Osteocyte (in vitro differentiated cells): ENCODE measurements around the gene ROGDI. TPM values are rescaled to one million over a fixed set of nuclear protein-coding genes. Genes with fewer than 3 reads are reported as not detected.

Experiments
- DNase-seq: peaks from one replicate; pipeline ENCODE4 v3.0.0; 2021; ENCODE audit warnings: mixed read lengths; ENCODE audit not compliant: unreplicated experiment; ENCODE audit errors: extremely low spot score
- H3K27ac Mint-ChIP-seq: one replicate; pipeline ENCODE4 v1.8.0; 2021; ENCODE audit warnings: mild to moderate bottlenecking, mixed read lengths; ENCODE audit not compliant: unreplicated experiment
- H3K27me3 Mint-ChIP-seq: one replicate; pipeline ENCODE4 v1.8.0; 2021; ENCODE audit warnings: mixed read lengths; ENCODE audit not compliant: unreplicated experiment
- H3K36me3 Mint-ChIP-seq: one replicate; pipeline ENCODE4 v1.8.0; 2021; ENCODE audit warnings: mixed read lengths; ENCODE audit not compliant: unreplicated experiment
- H3K4me1 Mint-ChIP-seq: one replicate; pipeline ENCODE4 v1.8.0; 2021; ENCODE audit warnings: mixed read lengths; ENCODE audit not compliant: unreplicated experiment
- H3K4me3 Mint-ChIP-seq: one replicate; pipeline ENCODE4 v1.8.0; 2021; ENCODE audit warnings: mild to moderate bottlenecking, moderate library complexity, mixed read lengths; ENCODE audit not compliant: unreplicated experiment
- H3K9me3 Mint-ChIP-seq: one replicate; pipeline ENCODE4 v1.8.0; 2021; ENCODE audit warnings: mixed read lengths; ENCODE audit not compliant: unreplicated experiment
- CTCF ChIP-seq: fragments of 200-600 bp; sonication (generic); IDR thresholded peaks from 2 replicates; pipeline ENCODE4 v1.5.0; 2021; ENCODE audit warnings: antibody characterized with exemption, mild to moderate bottlenecking, moderate library complexity
- total RNA-seq: library from RNA; stranded (reverse); gene quantifications from 2 replicates; pipeline ENCODE4 v1.2.1, GENCODE V29; 2021

Gene ROGDI
- total RNA-seq, 1 donor from 2014 or later = 16.1 TPM

- no peak for DNase-seq
- Mint-ChIP-seq H3K27ac (no peak overlapping the region), H3K4me3 (no peak overlapping the region), H3K9me3 (no peaks in the 10 kb centered on the region), H3K27me3 (no peaks in the 10 kb centered on the region), H3K4me1 (no peaks in the 10 kb centered on the region), H3K36me3 (peaks cover 39% of the 10 kb centered on the region)
- no peak for TF ChIP-seq CTCF
Observed at GRCh38 chr16:4814046-4814445, 11.6 kb upstream of the ROGDI start.

GRCh38 chr16:4813251-4814003 is 11.0 kb upstream of the ROGDI start:
- DNase-seq = no peak
- TF ChIP-seq CTCF = no peak
- Mint-ChIP-seq H3K4me3 (no peak overlapping the region), H3K9me3 (no peaks in the 10 kb centered on the region), H3K27ac (no peak overlapping the region), H3K4me1 (no peaks in the 10 kb centered on the region), H3K36me3 (peaks cover 34% of the 10 kb centered on the region), H3K27me3 (no peaks in the 10 kb centered on the region)

- no peak for TF ChIP-seq CTCF
- H3K4me3 Mint-ChIP-seq = no peak overlapping the region
- peaks cover 36% of the 10 kb centered on the region for H3K36me3 Mint-ChIP-seq
- no peaks in the 10 kb centered on the region for H3K9me3 Mint-ChIP-seq
- no peak for DNase-seq
- no peak overlapping the region for H3K27ac Mint-ChIP-seq
- no peaks in the 10 kb centered on the region for H3K4me1 Mint-ChIP-seq
- H3K27me3 Mint-ChIP-seq = no peaks in the 10 kb centered on the region
Observed at GRCh38 chr16:4811773-4812172, 9.3 kb upstream of the ROGDI start.

- H3K27ac Mint-ChIP-seq = no peak overlapping the region
- TF ChIP-seq CTCF = no peak
- H3K4me1 Mint-ChIP-seq = no peaks in the 10 kb centered on the region
- H3K9me3 Mint-ChIP-seq = no peaks in the 10 kb centered on the region
- no peak for DNase-seq
- H3K4me3 Mint-ChIP-seq = no peak overlapping the region
- no peaks in the 10 kb centered on the region for H3K27me3 Mint-ChIP-seq
- peaks cover 33% of the 10 kb centered on the region for H3K36me3 Mint-ChIP-seq
Observed at GRCh38 chr16:4811242-4811641, 8.8 kb upstream of the ROGDI start.

GRCh38 chr16:4806280-4806679 is 3.8 kb upstream of the ROGDI start:
- no peak for TF ChIP-seq CTCF
- no peak for DNase-seq
- H3K4me3 Mint-ChIP-seq = no peak overlapping the region
- no peaks in the 10 kb centered on the region for H3K9me3 Mint-ChIP-seq
- peaks cover 17% of the 10 kb centered on the region for H3K4me1 Mint-ChIP-seq
- no peak overlapping the region for H3K27ac Mint-ChIP-seq
- peaks cover 19% of the 10 kb centered on the region for H3K36me3 Mint-ChIP-seq
- H3K27me3 Mint-ChIP-seq = no peaks in the 10 kb centered on the region
